HFFc6 (cell line): ENCODE data around the gene ENTPD8. TPM values are rescaled to one million over a fixed set of nuclear protein-coding genes. Genes with fewer than 3 reads are reported as not detected.

Experiments
- DNase-seq: peaks from one replicate; pipeline ENCODE4 v3.0.0-alpha.2; 2018
- H3K27ac Mint-ChIP-seq: 2 replicates; pipeline ENCODE4 v1.8.0; 2020; ENCODE audit warnings: mild to moderate bottlenecking, mixed read lengths
- H3K27me3 Mint-ChIP-seq: 2 replicates; pipeline ENCODE4 v1.8.0; 2021; ENCODE audit warnings: mild to moderate bottlenecking, moderate library complexity, mixed read lengths; ENCODE audit not compliant: insufficient read depth
- H3K36me3 Mint-ChIP-seq: 2 replicates; pipeline ENCODE4 v1.8.0; 2021; ENCODE audit warnings: low read depth, mixed read lengths
- H3K4me1 Mint-ChIP-seq: 2 replicates; pipeline ENCODE4 v1.8.0; 2020; ENCODE audit warnings: low read depth, mixed read lengths
- H3K4me3 Mint-ChIP-seq: 2 replicates; pipeline ENCODE4 v1.8.0; 2020; ENCODE audit warnings: mild to moderate bottlenecking, moderate library complexity, mixed read lengths
- H3K9me3 Mint-ChIP-seq: 2 replicates; pipeline ENCODE4 v1.8.0; 2020; ENCODE audit warnings: mild to moderate bottlenecking, mixed read lengths
- total RNA-seq, 6 experiments: library from RNA; stranded (reverse); fragmentation: NEBNext Ultra II Directional; extraction: Animal tissue kit (Norgen Biotek cat#: 25700); gene quantifications; 2 replicates in 1 of 6; 3 replicates in 5 of 6; pipeline ENCODE4 v1.2.3, GENCODE V29; 2021
- TF ChIP-seq, protein P1 (sequence below): fragments of 200-600 bp; sonication (generic); IDR thresholded peaks from 2 replicates; pipeline ENCODE4 v1.5.0; 2021; ENCODE audit warnings: antibody characterized with exemption, mild to moderate bottlenecking

ENTPD8 gene
- total RNA-seq, 6 experiments from 2014 or later: not detected

DNA sequence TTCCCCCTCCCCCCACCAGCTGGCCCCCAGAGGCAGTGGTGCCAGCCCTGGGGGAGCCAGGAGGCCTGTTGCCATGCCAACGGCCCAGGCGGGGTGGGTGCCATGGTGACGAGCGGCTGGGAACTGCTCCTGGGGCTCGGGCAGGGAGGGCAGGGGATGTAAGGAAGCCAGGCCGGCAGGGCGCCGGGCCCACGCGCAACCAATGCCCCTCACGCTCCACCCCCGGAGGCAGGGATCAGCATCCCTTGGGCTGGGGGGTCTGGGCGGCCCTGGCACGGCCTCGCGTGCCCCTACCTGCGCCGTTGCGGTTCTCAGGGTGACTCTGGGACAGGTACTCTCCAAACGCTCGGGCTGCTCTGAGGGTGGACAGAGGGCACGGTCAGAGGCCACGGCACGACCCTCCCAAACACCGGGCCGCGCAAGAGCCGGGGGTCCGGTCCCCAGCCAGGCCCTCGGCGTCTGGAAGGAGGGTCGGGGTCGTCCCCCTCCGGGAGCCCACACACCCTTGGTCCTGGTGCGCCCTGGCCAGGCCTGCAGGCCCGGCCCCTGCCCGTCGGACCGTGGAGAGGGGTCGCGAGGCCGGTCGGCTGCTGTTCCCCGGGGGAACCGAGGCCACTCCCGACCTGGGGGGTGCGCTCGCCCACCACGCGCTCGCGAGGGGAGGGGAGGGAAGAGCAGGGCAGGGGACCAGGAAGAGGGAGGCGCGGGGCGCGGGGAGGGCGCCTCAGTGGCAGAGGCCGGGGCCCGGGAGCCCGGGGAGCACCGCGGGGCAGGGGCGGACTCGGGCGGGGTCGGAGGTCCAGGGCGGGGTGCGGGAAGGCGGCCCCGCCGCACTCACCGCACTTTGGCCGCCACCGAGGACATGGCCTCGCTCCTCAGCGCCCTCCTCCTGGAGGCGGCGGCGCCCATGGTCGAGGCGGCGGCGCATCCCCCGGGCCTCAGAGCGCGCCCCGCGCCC lies 17.3 kb upstream of the ENTPD8 start:
- Mint-ChIP-seq H3K9me3 (no peaks in the 10 kb centered on the region), H3K27me3 (peaks cover 3% of the 10 kb centered on the region; the same call in 1 of the 2 replicates), H3K4me3 (no peak overlapping the region; the same call in 1 of the 2 replicates), H3K4me1 (no peaks in the 10 kb centered on the region), H3K27ac (no peak overlapping the region), H3K36me3 (no peaks in the 10 kb centered on the region)
- TF ChIP-seq, protein P1, sequence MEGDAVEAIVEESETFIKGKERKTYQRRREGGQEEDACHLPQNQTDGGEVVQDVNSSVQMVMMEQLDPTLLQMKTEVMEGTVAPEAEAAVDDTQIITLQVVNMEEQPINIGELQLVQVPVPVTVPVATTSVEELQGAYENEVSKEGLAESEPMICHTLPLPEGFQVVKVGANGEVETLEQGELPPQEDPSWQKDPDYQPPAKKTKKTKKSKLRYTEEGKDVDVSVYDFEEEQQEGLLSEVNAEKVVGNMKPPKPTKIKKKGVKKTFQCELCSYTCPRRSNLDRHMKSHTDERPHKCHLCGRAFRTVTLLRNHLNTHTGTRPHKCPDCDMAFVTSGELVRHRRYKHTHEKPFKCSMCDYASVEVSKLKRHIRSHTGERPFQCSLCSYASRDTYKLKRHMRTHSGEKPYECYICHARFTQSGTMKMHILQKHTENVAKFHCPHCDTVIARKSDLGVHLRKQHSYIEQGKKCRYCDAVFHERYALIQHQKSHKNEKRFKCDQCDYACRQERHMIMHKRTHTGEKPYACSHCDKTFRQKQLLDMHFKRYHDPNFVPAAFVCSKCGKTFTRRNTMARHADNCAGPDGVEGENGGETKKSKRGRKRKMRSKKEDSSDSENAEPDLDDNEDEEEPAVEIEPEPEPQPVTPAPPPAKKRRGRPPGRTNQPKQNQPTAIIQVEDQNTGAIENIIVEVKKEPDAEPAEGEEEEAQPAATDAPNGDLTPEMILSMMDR: no peak
- DNase-seq: no peak

GRCh38 chr9:137457406-137458193 lies 16.4 kb upstream of the ENTPD8 start:
- Mint-ChIP-seq H3K27me3 (no peaks in the 10 kb centered on the region), H3K9me3 (no peaks in the 10 kb centered on the region), H3K36me3 (no peaks in the 10 kb centered on the region), H3K4me1 (no peaks in the 10 kb centered on the region), H3K4me3 (peak overlapping the region; percentile 28; the same call in 1 of the 2 replicates), H3K27ac (no peak overlapping the region)
- no peak for DNase-seq
- TF ChIP-seq, protein P1: no peak

- Mint-ChIP-seq H3K27me3 (no peaks in the 10 kb centered on the region), H3K36me3 (no peaks in the 10 kb centered on the region), H3K4me1 (no peaks in the 10 kb centered on the region), H3K9me3 (no peaks in the 10 kb centered on the region), H3K27ac (no peak overlapping the region), H3K4me3 (no peak overlapping the region)
- TF ChIP-seq, protein P1: no peak
- DNase-seq: no peak
Measured at GRCh38 chr9:137456864-137457405, 15.8 kb upstream of the ENTPD8 start.

DNA sequence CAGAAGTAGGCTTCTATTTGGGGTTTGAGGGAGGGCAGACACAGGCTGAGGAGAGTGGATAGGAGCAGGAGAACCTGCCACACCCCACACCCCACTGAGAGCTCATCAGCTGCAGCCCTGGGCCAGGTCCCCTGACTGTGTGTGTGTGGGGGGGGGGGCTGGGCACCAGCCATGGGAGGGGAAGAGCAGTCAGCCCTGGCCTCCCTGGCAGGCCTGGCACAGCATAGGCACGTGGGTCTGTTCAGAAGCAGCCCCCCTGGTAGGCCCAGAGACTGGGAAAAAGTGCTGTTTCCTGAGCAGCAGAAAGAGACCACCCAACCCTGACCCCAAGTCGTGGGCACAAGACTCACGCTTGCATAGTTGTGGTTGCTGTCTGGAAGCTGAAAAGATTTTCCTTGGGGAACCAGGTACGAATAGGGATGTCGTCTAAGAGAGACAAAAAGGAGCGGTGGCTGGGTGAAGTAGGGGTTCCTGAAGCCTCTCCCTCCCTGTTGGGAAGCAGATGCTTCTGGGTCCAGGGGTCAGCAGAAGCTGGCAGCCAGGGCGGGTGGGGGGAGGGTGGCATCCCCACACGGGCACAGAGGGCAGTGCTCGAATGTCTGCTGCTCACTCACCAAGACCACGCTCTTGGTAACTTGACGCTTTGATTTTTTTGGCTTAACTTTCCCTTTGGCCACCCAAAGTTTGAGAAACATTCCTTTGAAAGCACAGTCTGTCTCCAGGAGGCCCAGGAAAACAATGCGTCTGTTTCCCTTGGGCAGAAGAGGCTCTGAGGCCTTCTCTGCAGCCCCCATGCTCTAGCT lies 15.1 kb upstream of the ENTPD8 start:
- Mint-ChIP-seq H3K36me3 (no peaks in the 10 kb centered on the region), H3K27ac (no peak overlapping the region), H3K27me3 (no peaks in the 10 kb centered on the region), H3K9me3 (no peaks in the 10 kb centered on the region), H3K4me1 (no peaks in the 10 kb centered on the region), H3K4me3 (no peak overlapping the region; the same call in 1 of the 2 replicates)
- DNase-seq: no peak
- TF ChIP-seq, protein P1: no peak
